IMR-90 (cell line): ENCODE data around the gene GEMIN8. TPM values are rescaled to one million over a fixed set of nuclear protein-coding genes. Genes with fewer than 3 reads are reported as not detected.

Experiments used
- ATAC-seq: fragments of 200-7000 bp; cut with Tn5 transposase; 2 replicates; pipeline ENCODE4 v1.9.1; 2020; ENCODE audit warnings: low read depth, mild to moderate bottlenecking, moderate library complexity
- BruUV-seq: library from RNA; stranded (reverse); fragments of 400-500 nt; replicated peaks from 2 replicates; lab custom pipeline; 2021; lab: Mats Ljungman, UMichigan
- CTCF ChIA-PET: fragments of 300-600 bp; formaldehyde crosslinking; extraction: SDS; loops from one replicate; lab custom pipeline; 2021; ENCODE audit warnings: antibody characterized with exemption; lab: Yijun Ruan, JAX
- POLR2A ChIA-PET: fragments of 300-600 bp; sonication (Branson Sonifier 250); formaldehyde crosslinking; loops from one replicate; lab custom pipeline; 2022; ENCODE audit warnings: antibody characterized with exemption; ENCODE audit not compliant: unreplicated experiment; lab: Charles Lee
- DNase-seq: peaks from one replicate; pipeline ENCODE4 v3.0.0; 2013
- H2AFZ ChIP-seq: replicated peaks from 2 replicates; pipeline ENCODE3; 2013; ENCODE audit warnings: low read length, mild to moderate bottlenecking; ENCODE audit not compliant: poor library complexity
- H2AK5ac ChIP-seq: 2 replicates; pipeline ENCODE4 v1.6.1; 2013; ENCODE audit warnings: low read depth, low read length, inconsistent platforms
- H2AK9ac ChIP-seq: replicated peaks from 2 replicates; pipeline ENCODE3; 2013; ENCODE audit warnings: mild to moderate bottlenecking, low read depth, low read length, moderate library complexity; ENCODE audit not compliant: poor library complexity
- H2BK120ac ChIP-seq: 2 replicates; pipeline ENCODE4 v1.6.1; 2013; ENCODE audit warnings: low read depth, low read length, inconsistent platforms
- H2BK15ac ChIP-seq: 3 replicates; pipeline ENCODE4 v1.6.1; 2013; ENCODE audit warnings: low read depth, low read length, inconsistent platforms
- H2BK20ac ChIP-seq: 2 replicates; pipeline ENCODE4 v1.6.1; 2013; ENCODE audit warnings: low read depth, mild to moderate bottlenecking, inconsistent platforms, low read length, moderate library complexity
- H2BK5ac ChIP-seq: 2 replicates; pipeline ENCODE4 v1.6.1; 2013; ENCODE audit warnings: mild to moderate bottlenecking, low read depth, low read length, inconsistent platforms; ENCODE audit not compliant: poor library complexity, severe bottlenecking
- H3K14ac ChIP-seq: replicated peaks from 2 replicates; pipeline ENCODE4 v1.6.1; 2013; ENCODE audit warnings: low read depth, low read length, inconsistent platforms
- H3K18ac ChIP-seq: 2 replicates; pipeline ENCODE4 v1.6.1; 2013; ENCODE audit warnings: low read depth, low read length, control low read depth
- H3K23ac ChIP-seq: 2 replicates; pipeline ENCODE4 v1.6.1; 2013; ENCODE audit warnings: low read depth, low read length, inconsistent platforms
- H3K27ac ChIP-seq: 2 replicates; pipeline ENCODE4 v1.5.1; 2013; ENCODE audit warnings: mild to moderate bottlenecking, control low read depth, low read length; ENCODE audit not compliant: insufficient read depth
- H3K27me3 ChIP-seq: 2 replicates; pipeline ENCODE4 v1.6.1; 2013; ENCODE audit warnings: low read length; ENCODE audit not compliant: control insufficient read depth, insufficient read depth
- H3K36me3 ChIP-seq: 2 replicates; pipeline ENCODE4 v1.6.1; 2013; ENCODE audit warnings: low read length, mixed read lengths; ENCODE audit not compliant: control insufficient read depth, insufficient read depth
- H3K4ac ChIP-seq: 2 replicates; pipeline ENCODE4 v1.6.1; 2013; ENCODE audit warnings: low read depth, low read length, inconsistent platforms
- H3K4me1 ChIP-seq: 2 replicates; pipeline ENCODE4 v1.6.1; 2013; ENCODE audit warnings: low read length, mixed read lengths; ENCODE audit not compliant: control insufficient read depth, insufficient read depth
- H3K4me2 ChIP-seq: 2 replicates; pipeline ENCODE4 v1.6.1; 2013; ENCODE audit warnings: low read depth, mild to moderate bottlenecking, control low read depth, low read length, moderate library complexity
- H3K4me3 ChIP-seq: 2 replicates; pipeline ENCODE4 v1.5.1; 2013; ENCODE audit warnings: low read depth, mild to moderate bottlenecking, control low read depth, low read length, moderate library complexity; ENCODE audit not compliant: insufficient read depth
- H3K56ac ChIP-seq: 2 replicates; pipeline ENCODE4 v1.6.1; 2013; ENCODE audit warnings: low read length, inconsistent platforms; ENCODE audit not compliant: insufficient read depth; ENCODE audit errors: extremely low read depth
- H3K79me1 ChIP-seq, 2 experiments: 2 replicates each; pipeline ENCODE4 v1.6.1; 2013; ENCODE audit warnings: low read length in 2 of 2, inconsistent platforms in 1 of 2, low read depth in 1 of 2
- H3K9ac ChIP-seq: 2 replicates; pipeline ENCODE4 v1.6.1; 2013; ENCODE audit warnings: low read depth, low read length, control low read depth
- H3K9me1 ChIP-seq: 2 replicates; pipeline ENCODE4 v1.6.1; 2013; ENCODE audit warnings: low read length, inconsistent platforms; ENCODE audit not compliant: insufficient read depth
- H3K9me3 ChIP-seq: 2 replicates; pipeline ENCODE4 v1.6.1; 2013; ENCODE audit warnings: low read length; ENCODE audit not compliant: control insufficient read depth, insufficient read depth
- H4K20me1 ChIP-seq: 2 replicates; pipeline ENCODE4 v1.6.1; 2013; ENCODE audit warnings: low read length, inconsistent platforms; ENCODE audit not compliant: insufficient read depth
- H4K5ac ChIP-seq: 2 replicates; pipeline ENCODE4 v1.6.1; 2013; ENCODE audit warnings: mild to moderate bottlenecking, low read depth, low read length, control low read depth
- H4K8ac ChIP-seq, 2 experiments: 2 replicates each; pipeline ENCODE4 v1.6.1; 2013; ENCODE audit warnings: low read depth in 2 of 2, low read length in 2 of 2, control low read depth in 1 of 2, inconsistent platforms in 1 of 2
- H4K91ac ChIP-seq: 2 replicates; pipeline ENCODE4 v1.6.1; 2013; ENCODE audit warnings: low read depth, low read length, inconsistent platforms; ENCODE audit not compliant: insufficient read depth
- BHLHE40 ChIP-seq: fragments of 150-350 bp; IDR thresholded peaks from 2 replicates; pipeline ENCODE4 v1.6.1; 2016; ENCODE audit warnings: mild to moderate bottlenecking, low read depth, low read length
- CEBPB ChIP-seq: IDR thresholded peaks from 2 replicates; pipeline ENCODE4 v1.6.1; 2012; ENCODE audit warnings: low read depth, low read length, improper control_type of control experiment
- FOS ChIP-seq: fragments of 150-350 bp; IDR thresholded peaks from 2 replicates; pipeline ENCODE4 v1.6.1; 2016; ENCODE audit warnings: low read depth, low read length
- MAZ ChIP-seq: IDR thresholded peaks from 2 replicates; pipeline ENCODE4 v1.6.1; 2012; ENCODE audit warnings: low read depth, mild to moderate bottlenecking, low read length, improper control_type of control experiment, moderate library complexity, borderline replicate concordance
- MXI1 ChIP-seq: IDR thresholded peaks from 2 replicates; pipeline ENCODE4 v1.6.1; 2012; ENCODE audit warnings: low read depth, mild to moderate bottlenecking, low read length, moderate library complexity, borderline replicate concordance
- POLR2A ChIP-seq: IDR thresholded peaks from 2 replicates; pipeline ENCODE4 v1.6.1; 2012; ENCODE audit warnings: mild to moderate bottlenecking, low read depth, low read length
- RAD21 ChIP-seq: IDR thresholded peaks from 2 replicates; pipeline ENCODE4 v1.6.1; 2012; ENCODE audit warnings: low read length, improper control_type of control experiment
- WGBS, 2 experiments: methylation state at CpG; one replicate each; pipeline versions ENCODE4 v1.1.5 to v1.1.7; 2013; ENCODE audit warnings: missing lambda C conversion rate in 2 of 2; ENCODE audit not compliant: insufficient read length in 1 of 2; ENCODE audit errors: extremely low coverage in 2 of 2; 5-methylcytosine and 5-hydroxymethylcytosine counted together
- dilution Hi-C: fragments of 300-500 bp; cut with HindIII; formaldehyde crosslinking; loops from one replicate; pipeline ENCODE4 v1.14.3; 2018; ENCODE audit warnings: low sequenced_read_pairs; ENCODE audit not compliant: unreplicated experiment
- in situ Hi-C: fragments of 300-500 bp; cut with MboI; formaldehyde crosslinking; loops from 3 replicates; pipeline ENCODE4 v1.14.3; 2019; ENCODE audit warnings: low sequenced_read_pairs, inconsistent platforms, mixed read lengths
- intact Hi-C: fragments of 100-400 bp; cut with micrococcal nuclease; formaldehyde crosslinking; loops from 2 replicates; pipeline ENCODE4 v1.10.0; 2022
- polyA plus RNA-seq, 3 experiments: library from polyadenylated mRNA; depleted of rRNA; stranded (reverse); fragments of >200 nt; gene quantifications; 2 replicates each; pipeline ENCODE4 v1.2.3, GENCODE V29; 2012; ENCODE audit warnings: low replicate concordance in 1 of 3
- total RNA-seq: library from RNA; depleted of rRNA; stranded (reverse); fragments of >200 nt; gene quantifications from 2 replicates; pipeline ENCODE4 v1.2.3, GENCODE V29; 2012
- TF ChIP-seq, protein P1 (sequence below): fragments of 150-350 bp; IDR thresholded peaks from 2 replicates; pipeline ENCODE4 v1.6.1; 2016; ENCODE audit warnings: low read depth, mild to moderate bottlenecking, low read length, moderate library complexity, borderline replicate concordance
- TF ChIP-seq, protein P2 (sequence below): fragments of 150-350 bp; IDR thresholded peaks from 2 replicates; pipeline ENCODE4 v1.6.1; 2017; ENCODE audit warnings: mild to moderate bottlenecking, antibody characterized with exemption, low read length, low read depth

The GEMIN8 gene
- total and polyA plus RNA-seq, 2 of the 4 experiments (the other 2 are of a cell fraction) = 12.0 to 24.1 TPM

DNA sequence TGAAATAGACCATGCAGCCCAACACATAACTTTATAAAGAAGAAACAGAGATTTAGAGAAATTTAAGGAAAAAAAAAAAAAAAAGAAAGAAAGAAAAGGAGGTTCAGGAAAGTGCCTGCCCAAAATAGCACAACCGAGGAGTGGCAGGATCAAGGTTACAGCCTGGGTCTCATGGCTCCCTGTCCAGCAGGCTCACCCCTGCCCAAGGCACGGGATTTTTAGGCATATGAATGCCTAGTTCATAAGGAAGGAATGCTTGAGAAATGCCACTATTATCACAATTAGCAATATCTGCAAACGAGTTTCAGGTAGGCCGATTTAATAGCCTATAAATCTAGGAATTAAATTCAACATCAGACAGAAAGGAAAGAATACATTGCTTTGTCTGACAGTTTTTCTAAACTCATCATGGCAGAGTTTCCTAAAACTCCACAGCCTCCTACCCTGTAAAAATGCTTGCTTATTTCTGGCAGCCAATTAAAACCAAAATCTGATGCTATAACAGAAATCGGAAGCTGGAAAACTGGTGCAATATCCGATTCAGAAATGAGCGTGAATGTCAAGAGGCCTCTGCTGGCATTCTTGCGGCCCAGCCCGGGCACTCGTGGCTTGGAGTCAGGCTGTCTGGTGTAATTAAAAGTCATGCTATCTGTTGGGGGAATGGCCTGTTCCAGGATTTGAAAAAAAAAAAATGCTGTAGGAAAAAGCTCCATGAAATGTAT lies 63.5 kb downstream of the GEMIN8 start:
- dilution Hi-C loops = no loop called here
- intact Hi-C loops = no loop called here
- no peak overlapping the region for H3K9ac ChIP-seq
- no peaks in the 10 kb centered on the region for H3K9me3 ChIP-seq
- 80% methylated on average over 1 of the region's 10 CpGs; no CpG with 5 or more reads in 1 of the 2 experiments for WGBS, 2 experiments
- H3K79me1 ChIP-seq = no peaks in the 10 kb centered on the region
- H2BK20ac ChIP-seq = no peak overlapping the region
- H2BK5ac ChIP-seq = no peak overlapping the region
- no peak overlapping the region for H3K23ac ChIP-seq
- ChIA-PET CTCF (no interaction called here), POLR2A (no interaction called here)
- in situ Hi-C loops = no loop called here
- no peak overlapping the region for H2BK120ac ChIP-seq
- no peak overlapping the region for H3K4me3 ChIP-seq
- H3K18ac ChIP-seq = no peak overlapping the region
- H4K8ac ChIP-seq = no peak overlapping the region
- no peak overlapping the region for H3K14ac ChIP-seq
- no peak for DNase-seq
- H4K5ac ChIP-seq = no peak overlapping the region
- no peak overlapping the region for H3K27ac ChIP-seq
- BruUV-seq = no TSS peak
- H2AFZ ChIP-seq = no peak overlapping the region
- no peak overlapping the region for H3K4ac ChIP-seq
- no peak overlapping the region for H2BK15ac ChIP-seq
- H3K56ac ChIP-seq = no peak overlapping the region
- H3K4me1 ChIP-seq = no peaks in the 10 kb centered on the region
- ATAC-seq = no peak
- no peak overlapping the region for H3K4me2 ChIP-seq
- H3K9me1 ChIP-seq = no peaks in the 10 kb centered on the region
- H4K20me1 ChIP-seq = no peaks in the 10 kb centered on the region
- H4K91ac ChIP-seq = no peak overlapping the region
- H2AK9ac ChIP-seq = no peak overlapping the region
- TF ChIP-seq FOS (no peak), BHLHE40 (no peak), MXI1 (no peak), POLR2A (no peak), MAZ (no peak), RAD21 (no peak), CEBPB (no peak)
- TF ChIP-seq, protein P1, sequence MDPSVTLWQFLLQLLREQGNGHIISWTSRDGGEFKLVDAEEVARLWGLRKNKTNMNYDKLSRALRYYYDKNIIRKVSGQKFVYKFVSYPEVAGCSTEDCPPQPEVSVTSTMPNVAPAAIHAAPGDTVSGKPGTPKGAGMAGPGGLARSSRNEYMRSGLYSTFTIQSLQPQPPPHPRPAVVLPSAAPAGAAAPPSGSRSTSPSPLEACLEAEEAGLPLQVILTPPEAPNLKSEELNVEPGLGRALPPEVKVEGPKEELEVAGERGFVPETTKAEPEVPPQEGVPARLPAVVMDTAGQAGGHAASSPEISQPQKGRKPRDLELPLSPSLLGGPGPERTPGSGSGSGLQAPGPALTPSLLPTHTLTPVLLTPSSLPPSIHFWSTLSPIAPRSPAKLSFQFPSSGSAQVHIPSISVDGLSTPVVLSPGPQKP = no peak
- TF ChIP-seq, protein P2, sequence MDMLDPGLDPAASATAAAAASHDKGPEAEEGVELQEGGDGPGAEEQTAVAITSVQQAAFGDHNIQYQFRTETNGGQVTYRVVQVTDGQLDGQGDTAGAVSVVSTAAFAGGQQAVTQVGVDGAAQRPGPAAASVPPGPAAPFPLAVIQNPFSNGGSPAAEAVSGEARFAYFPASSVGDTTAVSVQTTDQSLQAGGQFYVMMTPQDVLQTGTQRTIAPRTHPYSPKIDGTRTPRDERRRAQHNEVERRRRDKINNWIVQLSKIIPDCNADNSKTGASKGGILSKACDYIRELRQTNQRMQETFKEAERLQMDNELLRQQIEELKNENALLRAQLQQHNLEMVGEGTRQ = no peak
- peaks cover 9% of the 10 kb centered on the region for H3K27me3 ChIP-seq
- H2AK5ac ChIP-seq = no peak overlapping the region
- no peaks in the 10 kb centered on the region for H3K36me3 ChIP-seq
